Hepatocyte (in vitro differentiated cells): ENCODE measurements around the gene LEUTX. TPM values are rescaled to one million over a fixed set of nuclear protein-coding genes. Genes with fewer than 3 reads are reported as not detected.

Experiments used
- DNase-seq: peaks from one replicate; pipeline ENCODE4 v3.0.0-alpha.2; 2016; ENCODE audit warnings: low spot score
- H2AFZ ChIP-seq: fragments of 200-600 bp; sonication (generic); 2 replicates; pipeline ENCODE4 v1.6.0; 2016; ENCODE audit warnings: antibody characterized with exemption, mild to moderate bottlenecking
- H3K27ac ChIP-seq: fragments of 200-600 bp; sonication (generic); 2 replicates; pipeline ENCODE4 v1.5.1; 2016; ENCODE audit warnings: mild to moderate bottlenecking
- H3K27me3 ChIP-seq: fragments of 200-600 bp; sonication (generic); 2 replicates; pipeline ENCODE4 v1.6.1; 2016
- H3K36me3 ChIP-seq: fragments of 200-600 bp; sonication (generic); replicated peaks from 2 replicates; pipeline ENCODE4 v1.5.1; 2016; ENCODE audit warnings: low read depth; ENCODE audit not compliant: insufficient read depth
- H3K4me1 ChIP-seq: fragments of 200-600 bp; sonication (generic); 2 replicates; pipeline ENCODE4 v1.5.1; 2016; ENCODE audit warnings: mild to moderate bottlenecking, moderate library complexity; ENCODE audit not compliant: insufficient read depth
- H3K4me2 ChIP-seq: fragments of 200-600 bp; sonication (generic); 2 replicates; pipeline ENCODE4 v1.6.0; 2016
- H3K4me3 ChIP-seq: fragments of 200-600 bp; sonication (generic); 2 replicates; pipeline ENCODE4 v1.5.1; 2016; ENCODE audit warnings: mild to moderate bottlenecking
- H3K79me2 ChIP-seq: fragments of 200-600 bp; sonication (generic); 2 replicates; pipeline ENCODE4 v1.6.0; 2017; ENCODE audit warnings: mild to moderate bottlenecking
- H3K9me2 ChIP-seq: fragments of 200-600 bp; sonication (generic); replicated peaks from 2 replicates; pipeline ENCODE4 v1.6.0; 2017; ENCODE audit warnings: mild to moderate bottlenecking; ENCODE audit not compliant: insufficient read depth
- H3K9me3 ChIP-seq: fragments of 200-600 bp; sonication (generic); 2 replicates; pipeline ENCODE4 v1.5.1; 2016; ENCODE audit warnings: low read depth, mild to moderate bottlenecking
- H4K20me1 ChIP-seq: fragments of 200-600 bp; sonication (generic); 2 replicates; pipeline ENCODE4 v1.6.0; 2016; ENCODE audit warnings: mild to moderate bottlenecking; ENCODE audit not compliant: insufficient read depth, poor library complexity, severe bottlenecking
- CTCF ChIP-seq: fragments of 200-600 bp; sonication (generic); IDR thresholded peaks from 2 replicates; pipeline ENCODE4 v1.5.1; 2016; ENCODE audit warnings: antibody characterized with exemption, mild to moderate bottlenecking; ENCODE audit not compliant: poor library complexity
- EZH2 ChIP-seq: fragments of 200-600 bp; sonication (generic); IDR thresholded peaks from 2 replicates; pipeline ENCODE4 v1.6.1; 2016; ENCODE audit warnings: antibody characterized with exemption, mild to moderate bottlenecking, borderline replicate concordance
- EZH2phosphoT487 ChIP-seq: fragments of 200-600 bp; sonication (generic); IDR thresholded peaks from one replicate; pipeline ENCODE4 v1.6.1; 2018; ENCODE audit warnings: antibody characterized with exemption, mild to moderate bottlenecking, low read depth, moderate library complexity; ENCODE audit not compliant: unreplicated experiment, severe bottlenecking
- WGBS: methylation state at CpG from one replicate; pipeline ENCODE4 v1.1.6; 2016; ENCODE audit warnings: low lambda C conversion rate; ENCODE audit errors: missing lambda C conversion rate; 5-methylcytosine and 5-hydroxymethylcytosine counted together
- polyA plus RNA-seq: library from polyadenylated mRNA; unstranded; fragments of >200 nt; fragmentation: Nextera tagmentation; extraction: Ambion mirVana; gene quantifications from 2 replicates; pipeline ENCODE4 v1.2.1, GENCODE V29; 2016
- total RNA-seq: library from RNA; depleted of rRNA; stranded (reverse); fragments of >200 nt; gene quantifications from 2 replicates; pipeline ENCODE4 v1.2.3, GENCODE V29; 2014

Gene LEUTX
- total and polyA plus RNA-seq, 2 experiments from 2014 or later = not detected

GRCh38 chr19:39824143-39825092, 45.8 kb downstream of the LEUTX start:
- WGBS = 8% methylated on average over 47 of the region's 47 CpGs
- TF ChIP-seq CTCF (no peak), EZH2 (no peak)

GRCh38 chr19:39825093-39825463, 46.4 kb downstream of the LEUTX start:
- Histone ChIP-seq H3K4me2 (peak overlapping the region; percentile 64), H3K4me3 (no peak overlapping the region), H2AFZ (no peak overlapping the region)

More at GRCh38 chr19:39824143-39825092, 45.8 kb downstream of the LEUTX start:
- peak; percentile 95 for DNase-seq
- Histone ChIP-seq H3K36me3 (no peaks in the 10 kb centered on the region), H3K9me3 (no peaks in the 10 kb centered on the region), H3K27me3 (no peaks in the 10 kb centered on the region), H3K27ac (peak overlapping the region; percentile 21), H3K79me2 (peaks cover 6% of the 10 kb centered on the region), H3K4me3 (peak overlapping the region; percentile 34), H4K20me1 (no peaks in the 10 kb centered on the region), H3K4me2 (peak overlapping the region; percentile 89), H3K9me2 (no peaks in the 10 kb centered on the region), H3K4me1 (no peaks in the 10 kb centered on the region), H2AFZ (peak overlapping the region; percentile 69)

GRCh38 chr19:39825531-39826076, 47.0 kb downstream of the LEUTX start:
- H2AFZ ChIP-seq = no peak overlapping the region
- H3K27ac ChIP-seq = no peak overlapping the region

More at GRCh38 chr19:39825093-39825463, 46.4 kb downstream of the LEUTX start:
- H3K36me3 ChIP-seq = no peaks in the 10 kb centered on the region
- WGBS = 90% methylated on average over 11 of the region's 11 CpGs
- TF ChIP-seq EZH2phosphoT487 = no peak
- no peak for TF ChIP-seq CTCF
- TF ChIP-seq EZH2 = no peak
- H3K9me3 ChIP-seq = no peaks in the 10 kb centered on the region
- no peaks in the 10 kb centered on the region for H4K20me1 ChIP-seq
- no peaks in the 10 kb centered on the region for H3K4me1 ChIP-seq
- no peaks in the 10 kb centered on the region for H3K27me3 ChIP-seq
- H3K27ac ChIP-seq = peak overlapping the region; percentile 8
- no peak for DNase-seq
- no peaks in the 10 kb centered on the region for H3K9me2 ChIP-seq
- peaks cover 8% of the 10 kb centered on the region for H3K79me2 ChIP-seq

More at GRCh38 chr19:39825531-39826076, 47.0 kb downstream of the LEUTX start:
- Histone ChIP-seq H3K9me2 (no peaks in the 10 kb centered on the region), H3K9me3 (no peaks in the 10 kb centered on the region), H3K4me3 (no peak overlapping the region), H3K4me2 (no peak overlapping the region), H3K36me3 (no peaks in the 10 kb centered on the region), H3K27me3 (no peaks in the 10 kb centered on the region), H3K4me1 (no peaks in the 10 kb centered on the region), H3K79me2 (peaks cover 10% of the 10 kb centered on the region), H4K20me1 (no peaks in the 10 kb centered on the region)
- TF ChIP-seq EZH2phosphoT487 (no peak), EZH2 (no peak), CTCF (no peak)
- no peak for DNase-seq
- 100% methylated on average over 3 of the region's 17 CpGs for WGBS
